ENCODE measurements around the gene TUBA8.
"Not testable (repeated sequence)": the region's sequence is repeated elsewhere in the genome, so short reads cannot be mapped to it uniquely, and the experiment has no call there.

- not testable (repeated sequence) for TF ChIP-seq ESRRA (CRISPR knock-in tag; IDR thresholded peaks at IDR 0.05; ENCODE audit: borderline replicate concordance); CTCF (IDR thresholded peaks at IDR 0.05); ZNF121 (CRISPR knock-in tag; IDR thresholded peaks at IDR 0.05); ZNF263 (CRISPR knock-in tag; IDR thresholded peaks at IDR 0.05; ENCODE audit: low read depth)
- TF ChIP-seq, protein P1, sequence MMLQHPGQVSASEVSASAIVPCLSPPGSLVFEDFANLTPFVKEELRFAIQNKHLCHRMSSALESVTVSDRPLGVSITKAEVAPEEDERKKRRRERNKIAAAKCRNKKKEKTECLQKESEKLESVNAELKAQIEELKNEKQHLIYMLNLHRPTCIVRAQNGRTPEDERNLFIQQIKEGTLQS (CRISPR knock-in tag; conservative IDR thresholded peaks at IDR 0.05), result not testable (repeated sequence)
Observed at GRCh38 chr22:18173441-18173840, 62.8 kb downstream of the TUBA8 start.
